GM21367 (cell line): ENCODE data around the gene ZBTB24.

Experiments used
- ATAC-seq: cut with Tn5 transposase; IDR thresholded peaks from one replicate; pipeline ENCODE4 v1.9.1; 2021; ENCODE audit not compliant: unreplicated experiment

Gene ZBTB24

GRCh38 chr6:109503327-109504224 lies 20.6 kb upstream of the ZBTB24 start:
- ATAC-seq, result no peak

- ATAC-seq, result no peak
Observed at GRCh38 chr6:109498936-109499335, 15.9 kb upstream of the ZBTB24 start.

- ATAC-seq, result no peak
Observed at GRCh38 chr6:109498052-109498451, 15.0 kb upstream of the ZBTB24 start.

GRCh38 chr6:109496036-109496772 lies 13.2 kb upstream of the ZBTB24 start:
- no peak for ATAC-seq

- ATAC-seq, result no peak
Observed at GRCh38 chr6:109493865-109494264, 10.8 kb upstream of the ZBTB24 start.

GRCh38 chr6:109491207-109491938 lies 8.4 kb upstream of the ZBTB24 start:
- no peak for ATAC-seq

- ATAC-seq, result no peak
Observed at GRCh38 chr6:109490713-109491112, 7.7 kb upstream of the ZBTB24 start.

- no peak for ATAC-seq
Observed at GRCh38 chr6:109488001-109488400, 5.0 kb upstream of the ZBTB24 start.

- no peak for ATAC-seq
Observed at GRCh38 chr6:109486068-109486467, 3.0 kb upstream of the ZBTB24 start.

- no peak for ATAC-seq
Observed at GRCh38 chr6:109485266-109485935, 2.4 kb upstream of the ZBTB24 start.

GRCh38 chr6:109484122-109484521 lies 1.1 kb upstream of the ZBTB24 start:
- no peak for ATAC-seq

GRCh38 chr6:109483735-109484057 lies 677 bp upstream of the ZBTB24 start:
- no peak for ATAC-seq

- ATAC-seq, result no peak
Observed at GRCh38 chr6:109480993-109481480, 2.0 kb downstream of the ZBTB24 start.

GRCh38 chr6:109478841-109479624 lies 4.0 kb downstream of the ZBTB24 start:
- ATAC-seq, result no peak

- no peak for ATAC-seq
Observed at GRCh38 chr6:109478222-109478805, 4.7 kb downstream of the ZBTB24 start.

GRCh38 chr6:109477725-109478124 lies 5.3 kb downstream of the ZBTB24 start:
- no peak for ATAC-seq

GRCh38 chr6:109477184-109477583 lies 5.8 kb downstream of the ZBTB24 start:
- ATAC-seq, result no peak

- no peak for ATAC-seq
Observed at GRCh38 chr6:109475625-109476024, 7.4 kb downstream of the ZBTB24 start.

GRCh38 chr6:109474995-109475394 lies 8.0 kb downstream of the ZBTB24 start:
- no peak for ATAC-seq

- no peak for ATAC-seq
Observed at GRCh38 chr6:109473120-109473519, 9.9 kb downstream of the ZBTB24 start.
